GM19238 (cell line): ENCODE data around the gene WDR49.

ENCODE experiments used
- DNase-seq: peaks from one replicate; pipeline ENCODE4 v3.0.0; 2011; ENCODE audit warnings: low spot score; ENCODE audit not compliant: insufficient read length

The WDR49 gene

DNA sequence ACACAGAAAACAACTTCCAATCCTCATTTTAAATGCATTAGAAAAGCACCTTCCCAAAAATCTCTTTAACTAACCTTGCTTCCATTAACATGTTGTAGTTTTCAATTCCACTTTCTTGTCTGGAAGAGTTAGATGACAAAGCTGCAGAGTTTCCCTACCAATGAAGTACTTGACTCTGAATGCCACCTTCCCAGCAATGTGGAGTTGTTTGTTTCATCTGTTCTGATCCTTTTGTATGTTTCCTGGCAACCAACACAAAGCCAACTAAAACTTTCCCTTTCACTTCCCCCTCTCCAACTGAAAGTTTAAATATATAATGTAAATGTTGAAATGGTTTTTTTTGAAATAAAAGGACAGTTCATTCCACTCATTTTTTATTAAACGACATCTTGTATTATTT, at the start of gene WDR49:
Gene WDR49 (minus strand): TSS at position 183 of the 400 bp plus-strand sequence. CDS start 517 bp downstream, outside the sequence.
- no peak for DNase-seq

DNA sequence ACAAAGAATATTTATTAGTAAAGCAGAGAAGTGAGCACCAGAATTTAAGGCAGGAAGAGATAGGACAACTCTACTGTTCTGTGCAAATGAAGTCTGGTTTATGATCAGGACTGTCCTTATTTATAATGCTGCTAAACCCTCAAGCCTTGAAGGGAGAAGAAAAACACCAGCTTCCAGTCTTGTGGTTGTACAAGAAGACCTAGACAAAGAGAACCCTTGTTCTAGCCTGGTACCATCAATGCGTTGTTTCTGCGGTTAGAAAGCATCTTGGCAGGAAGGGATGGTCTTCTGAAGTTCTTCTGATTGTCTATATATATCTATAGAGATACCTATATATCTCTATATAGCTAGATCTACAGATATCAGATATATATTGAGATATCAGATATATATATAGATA, 47.2 kb upstream of the WDR49 start:
- no peak for DNase-seq

DNA sequence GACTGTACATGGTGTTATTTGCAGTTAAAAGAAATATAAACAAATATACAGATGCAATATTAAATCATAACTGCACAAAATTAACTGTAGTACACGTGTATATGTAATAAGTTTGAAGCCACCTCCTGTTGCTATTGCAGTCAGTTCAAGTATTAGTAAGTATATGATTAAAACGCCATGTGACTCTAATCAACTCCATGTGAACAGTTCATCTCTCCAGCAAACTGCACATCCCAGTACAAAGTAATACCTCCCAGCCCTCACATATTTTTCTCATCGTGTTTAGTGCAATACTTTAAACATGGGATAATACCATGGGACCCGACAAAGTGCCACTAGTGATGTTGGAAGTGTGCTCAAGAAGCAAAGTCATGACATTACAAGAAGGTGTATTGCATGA, 46.3 kb upstream of the WDR49 start:
- DNase-seq: no peak

DNA sequence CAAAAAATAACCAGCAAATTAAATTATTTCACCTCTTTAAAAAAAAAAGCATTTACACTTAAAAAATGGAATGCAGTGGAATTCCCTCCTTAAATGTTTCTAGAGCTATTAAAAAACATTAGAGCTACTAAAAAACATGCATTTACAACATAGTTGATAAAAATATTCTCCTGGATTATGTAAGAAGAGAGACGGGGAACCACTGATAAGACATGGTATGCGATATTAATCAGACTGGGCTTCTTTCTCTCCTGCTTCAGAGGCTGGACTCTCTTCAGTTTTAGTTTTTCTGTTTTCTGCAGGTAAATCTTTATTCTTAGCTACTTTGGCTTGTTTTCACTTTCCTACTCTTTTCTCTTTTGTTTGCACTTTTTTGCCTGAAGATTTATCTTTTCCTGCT, 40.4 kb upstream of the WDR49 start:
- no peak for DNase-seq

DNA sequence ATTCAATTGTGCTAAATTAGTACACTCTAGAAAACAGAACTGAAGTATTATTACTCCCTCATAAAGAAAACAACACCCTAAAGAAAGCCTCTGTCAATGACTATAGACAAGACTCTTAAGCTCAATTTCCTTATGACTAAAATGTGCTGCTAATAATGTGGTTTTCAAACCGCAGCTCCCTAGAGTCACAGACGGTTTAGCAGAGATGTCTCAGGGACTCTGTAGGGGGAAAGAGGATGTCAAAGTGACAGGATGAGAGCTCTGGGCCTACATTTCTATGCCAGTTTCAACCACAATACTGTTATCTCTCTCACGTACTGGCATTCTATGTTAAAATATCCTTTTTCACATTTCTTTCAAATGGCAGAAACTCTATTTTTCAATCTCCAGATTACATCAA, 37.6 kb upstream of the WDR49 start:
- DNase-seq: peak; percentile 29

DNA sequence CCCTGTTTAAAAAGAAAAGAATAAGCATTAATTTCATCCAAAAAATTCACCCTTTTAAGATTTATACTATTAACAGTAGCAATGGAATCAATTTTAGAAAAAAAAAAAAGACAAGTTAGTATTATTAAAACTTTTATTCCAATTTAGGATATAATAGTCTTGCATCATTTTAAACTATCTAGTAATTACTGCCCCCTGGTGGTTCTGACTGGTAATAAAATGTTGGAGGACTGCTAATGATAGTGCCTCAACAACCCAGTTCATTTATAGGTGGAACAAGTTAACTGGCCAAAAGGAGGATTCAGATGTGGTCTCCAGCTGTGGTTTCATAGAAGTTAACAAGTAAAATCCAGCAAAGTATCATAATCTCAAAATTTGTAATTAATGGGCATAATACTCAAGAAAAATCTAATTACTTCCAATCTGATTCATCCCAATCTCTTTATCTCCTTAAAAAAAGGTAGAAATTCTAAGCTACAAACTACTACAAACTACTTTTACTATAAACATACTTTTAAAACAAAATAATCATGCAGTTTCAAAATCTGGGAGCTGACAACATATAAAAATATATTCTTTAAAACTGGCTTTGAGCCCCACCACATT, 30.7 kb upstream of the WDR49 start:
- DNase-seq: peak; percentile 1

DNA sequence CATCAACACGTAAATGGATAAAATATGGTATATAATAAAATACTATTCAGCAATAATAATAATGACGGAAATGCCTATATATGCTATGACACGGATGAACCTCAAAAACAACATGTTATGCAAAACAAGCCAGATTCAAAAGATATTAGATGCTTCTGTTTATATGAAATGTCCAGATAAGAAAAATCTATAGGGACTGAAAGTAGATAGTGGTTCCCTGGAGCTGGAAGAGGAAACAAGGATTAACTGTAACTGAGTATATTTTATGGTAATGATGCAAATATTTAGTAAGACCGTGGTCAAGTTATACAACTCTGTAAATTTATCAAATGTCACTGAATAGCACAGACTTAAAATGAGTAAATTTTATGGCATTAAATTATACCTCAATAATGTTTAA, 25.8 kb upstream of the WDR49 start:
- no peak for DNase-seq

DNA sequence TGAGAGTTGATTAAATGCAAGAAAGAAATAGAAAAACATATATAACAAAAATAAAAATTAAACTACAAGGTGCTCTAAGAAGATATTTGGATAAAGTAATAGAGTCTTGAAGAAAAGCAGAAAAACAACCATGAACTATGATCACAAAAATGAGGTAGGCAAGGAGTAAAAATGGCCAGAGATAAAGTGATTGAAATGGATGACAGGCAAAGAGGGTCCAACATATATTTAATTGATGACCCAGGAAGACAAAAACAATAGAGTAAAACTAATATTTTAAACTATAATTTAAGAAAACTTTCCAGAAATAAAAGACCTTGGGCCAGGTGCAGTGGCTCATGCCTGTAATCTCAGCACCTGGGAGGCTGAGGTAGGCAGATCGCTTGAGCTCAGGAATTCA, 22.1 kb upstream of the WDR49 start:
- no peak for DNase-seq

DNA sequence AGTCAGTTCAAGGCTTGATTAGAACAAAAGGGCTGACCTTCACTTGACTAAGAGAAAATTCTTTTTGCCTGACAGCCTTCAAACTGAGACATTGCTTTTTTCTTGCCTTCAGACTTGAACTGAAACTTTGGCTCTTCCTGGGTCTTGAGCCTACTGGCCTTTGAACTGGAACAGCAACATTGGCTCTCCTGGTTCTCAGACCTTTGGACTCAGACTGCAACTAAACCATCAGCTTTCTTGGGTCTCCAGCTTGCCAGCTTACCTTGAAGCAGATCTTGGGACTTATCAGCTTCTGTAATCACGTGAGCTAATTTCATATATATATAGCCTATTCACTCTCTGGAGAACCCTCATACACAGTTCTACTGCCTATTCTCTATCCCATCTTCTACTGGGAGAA, 19.5 kb upstream of the WDR49 start:
- no peak for DNase-seq

DNA sequence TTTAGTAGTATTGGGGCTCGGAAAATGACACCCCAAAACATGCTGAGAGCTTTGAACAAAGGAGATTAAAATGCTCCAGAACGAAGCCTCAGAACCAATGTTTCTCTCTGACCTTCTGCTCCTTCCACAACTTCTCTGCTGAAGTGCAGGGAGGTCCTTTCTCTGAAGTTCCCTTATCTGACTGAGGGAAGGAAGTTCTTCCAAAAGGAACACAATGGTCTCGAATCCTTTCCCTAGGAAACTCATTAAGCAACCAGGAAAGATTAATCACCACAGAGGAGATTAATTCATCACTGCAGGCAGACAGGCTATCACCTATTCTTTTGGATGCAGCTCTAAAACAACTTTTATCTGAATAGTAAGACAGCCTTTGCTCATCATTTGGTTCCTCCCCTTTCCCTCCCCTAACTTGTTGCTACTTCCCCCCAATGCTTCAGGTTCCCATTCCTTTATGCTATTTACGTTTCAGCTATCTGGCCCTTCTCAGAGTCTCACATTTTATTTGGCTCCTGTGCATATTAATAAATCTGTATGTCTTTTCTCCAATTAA, 18.2 kb upstream of the WDR49 start:
- no peak for DNase-seq

DNA sequence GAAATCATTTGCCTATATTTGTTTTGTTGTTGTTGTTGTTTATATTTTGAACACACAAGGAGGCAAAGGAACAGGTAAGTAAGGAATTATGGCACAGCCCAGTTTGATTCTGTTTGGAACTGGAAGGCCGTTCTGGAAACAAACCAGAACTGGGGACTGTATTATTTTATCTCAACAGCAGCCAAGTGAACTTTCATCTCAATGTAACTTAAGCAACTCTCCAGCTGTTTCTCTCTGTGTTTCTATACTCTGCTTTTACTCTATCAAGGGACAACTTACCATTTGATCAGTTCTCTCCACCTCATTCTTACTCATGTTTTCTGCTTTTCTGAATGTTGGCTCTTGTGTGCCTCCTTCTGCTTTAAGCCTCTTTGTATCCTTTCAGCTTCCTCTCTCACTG, 16.0 kb upstream of the WDR49 start:
- DNase-seq: no peak

DNA sequence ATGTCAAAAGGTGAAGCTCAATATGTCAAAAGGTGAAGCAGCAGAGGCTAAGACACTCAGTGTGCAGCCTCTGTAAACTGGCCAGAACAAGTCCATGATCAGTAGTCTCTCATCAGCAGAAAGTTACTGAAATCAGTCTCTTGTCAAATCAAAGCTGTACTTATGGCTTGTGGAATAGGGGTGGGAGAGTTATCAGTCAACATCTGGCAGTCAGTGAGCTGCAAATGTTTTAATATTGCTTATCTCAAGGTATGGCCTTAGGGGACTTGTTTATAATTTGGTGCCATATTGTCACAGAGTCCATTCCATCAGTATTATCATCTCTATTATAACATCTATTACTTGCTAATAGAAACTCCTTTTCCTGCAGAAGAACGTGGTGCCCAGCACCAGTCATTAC, 14.9 kb upstream of the WDR49 start:
- DNase-seq: no peak

DNA sequence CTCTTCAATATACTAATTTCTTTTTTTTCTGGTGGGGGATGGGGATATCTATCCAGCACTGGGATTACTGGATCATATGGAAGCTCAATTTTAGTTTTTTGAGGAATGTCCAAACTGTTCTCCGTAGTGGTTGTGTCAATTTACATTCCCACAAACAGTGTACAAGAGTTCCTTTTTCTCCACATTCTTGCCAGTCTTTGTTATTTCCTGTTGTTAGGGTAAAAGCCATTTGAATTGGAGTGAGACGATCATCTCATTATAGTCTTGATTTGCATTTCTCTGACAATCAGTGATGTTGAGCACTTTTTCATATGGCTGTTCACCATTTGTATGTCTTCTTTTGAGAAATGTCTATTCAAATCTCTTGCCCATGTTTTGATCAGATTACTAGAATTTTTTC, 12.8 kb upstream of the WDR49 start:
- DNase-seq: no peak

DNA sequence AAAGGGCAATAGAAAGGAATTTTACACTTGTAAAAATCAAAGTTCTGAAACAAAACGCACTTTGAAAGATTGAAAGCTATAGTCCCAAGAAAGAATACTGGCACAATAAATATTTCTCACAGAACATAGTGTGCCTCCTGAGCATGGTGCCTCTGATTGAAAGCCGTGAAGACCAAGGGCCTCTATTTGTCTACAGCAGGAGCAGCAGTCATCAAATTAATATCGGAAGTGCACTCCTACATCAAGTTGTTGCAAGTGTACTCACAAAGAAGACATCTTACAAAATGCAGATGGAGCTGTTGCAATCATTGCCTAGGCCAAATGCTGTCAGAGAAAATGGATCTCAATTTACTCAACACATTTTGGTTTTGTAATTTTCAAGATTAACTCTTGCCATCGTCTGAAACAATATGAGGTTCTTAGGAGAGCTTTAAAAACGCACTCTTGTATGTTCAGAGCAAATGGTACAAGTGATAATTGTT, 9.2 kb upstream of the WDR49 start:
- no peak for DNase-seq

DNA sequence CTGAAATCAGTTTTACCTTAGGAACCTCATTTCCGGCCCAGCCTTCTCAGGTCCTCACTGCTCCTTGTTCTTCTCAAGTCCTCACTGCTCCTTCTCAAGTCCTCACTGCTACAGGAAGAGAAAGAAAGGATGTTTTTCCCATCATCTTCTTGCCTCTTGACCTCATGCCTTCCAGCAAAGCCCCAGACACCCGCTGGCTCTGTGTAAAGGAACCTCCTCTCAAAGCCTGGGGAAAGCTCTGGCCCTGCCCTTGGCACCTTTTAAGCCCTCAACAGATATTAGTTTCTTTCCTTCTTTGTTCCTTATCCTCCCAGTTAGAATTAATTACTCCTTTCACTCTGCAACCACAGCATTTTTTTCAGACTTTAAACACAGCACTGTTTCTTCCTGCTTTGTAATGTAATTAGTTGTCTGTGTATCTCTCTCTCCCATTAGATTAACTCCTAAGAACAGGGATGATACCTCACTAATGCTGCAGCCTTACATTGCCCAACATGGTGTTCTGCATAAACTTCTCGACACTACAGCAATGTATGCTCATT, 4.0 kb upstream of the WDR49 start:
- no peak for DNase-seq

DNA sequence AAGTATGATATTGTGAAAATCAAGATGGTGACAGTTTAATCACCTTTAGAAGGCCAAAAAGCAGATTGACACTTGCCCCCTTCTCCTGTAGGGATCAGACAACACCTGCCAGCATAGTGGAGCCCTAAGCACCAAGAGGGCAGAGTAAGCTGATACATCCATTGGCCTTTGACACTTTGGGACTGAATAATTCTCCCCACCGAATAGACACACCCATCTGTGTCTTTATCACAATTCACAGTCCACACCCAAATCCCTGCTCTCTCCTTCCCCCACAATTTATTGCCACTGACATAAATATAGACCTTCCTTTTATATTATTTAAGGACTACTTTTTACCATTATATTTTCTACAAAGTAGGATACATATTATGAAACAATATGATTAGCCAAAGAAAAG, 3.1 kb upstream of the WDR49 start:
- DNase-seq: no peak

DNA sequence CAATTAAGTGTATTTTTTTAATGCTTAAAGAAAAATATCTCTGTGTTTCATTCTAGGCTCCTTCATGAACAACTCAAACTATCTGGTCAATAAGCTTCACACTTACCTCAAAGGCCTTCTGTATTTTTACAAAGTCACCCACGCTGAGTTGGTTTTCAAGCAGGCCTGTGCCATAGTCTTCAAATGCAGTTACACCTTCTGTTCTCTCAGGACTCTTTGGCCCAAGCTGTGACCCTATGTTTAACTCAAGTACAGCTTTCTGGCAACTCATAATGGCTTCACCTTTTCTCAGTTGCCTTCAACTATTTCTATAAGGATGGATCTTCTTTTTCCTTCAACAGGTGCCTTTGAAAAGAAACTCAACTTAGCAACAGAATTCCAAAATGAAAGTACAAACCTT, 587 bp downstream of the WDR49 start:
- no peak for DNase-seq

DNA sequence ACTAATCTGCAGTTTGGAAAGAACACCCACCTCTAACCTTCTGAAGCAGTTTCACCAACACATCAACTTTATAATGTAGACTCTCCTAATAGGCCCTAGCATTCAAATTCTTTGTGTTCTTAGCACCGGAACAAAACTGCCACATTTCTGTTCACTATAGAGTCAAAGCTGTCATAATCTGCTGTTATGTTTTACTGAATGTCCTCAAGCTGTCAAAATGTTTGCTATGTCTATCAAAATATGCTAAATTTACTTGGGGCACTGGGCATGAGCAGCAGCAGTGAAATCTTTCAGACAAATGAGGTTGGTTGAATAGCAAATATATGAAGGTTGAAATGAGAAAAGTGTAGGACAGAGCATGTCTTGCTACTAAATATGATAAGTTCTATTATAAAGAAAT, 1.9 kb downstream of the WDR49 start:
- DNase-seq: no peak

DNA sequence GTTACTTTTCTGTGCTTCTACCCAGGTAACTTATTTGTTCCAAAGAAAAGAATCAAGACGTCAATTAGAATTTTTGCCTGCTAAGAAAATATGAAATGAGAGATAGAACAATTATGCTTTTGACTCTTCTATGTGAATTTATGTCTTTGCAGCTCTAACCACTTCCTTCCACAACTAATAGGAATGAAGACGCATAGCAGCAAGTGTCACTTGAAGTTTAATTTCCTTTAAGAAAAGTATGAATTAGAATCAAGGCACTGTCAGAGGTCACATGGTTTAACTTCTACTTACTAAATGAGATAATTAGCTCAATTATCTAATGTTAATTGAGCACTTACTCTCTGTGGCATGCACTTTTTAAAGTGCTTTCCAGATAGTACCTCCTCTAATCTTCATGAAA, 3.3 kb downstream of the WDR49 start:
- no peak for DNase-seq

DNA sequence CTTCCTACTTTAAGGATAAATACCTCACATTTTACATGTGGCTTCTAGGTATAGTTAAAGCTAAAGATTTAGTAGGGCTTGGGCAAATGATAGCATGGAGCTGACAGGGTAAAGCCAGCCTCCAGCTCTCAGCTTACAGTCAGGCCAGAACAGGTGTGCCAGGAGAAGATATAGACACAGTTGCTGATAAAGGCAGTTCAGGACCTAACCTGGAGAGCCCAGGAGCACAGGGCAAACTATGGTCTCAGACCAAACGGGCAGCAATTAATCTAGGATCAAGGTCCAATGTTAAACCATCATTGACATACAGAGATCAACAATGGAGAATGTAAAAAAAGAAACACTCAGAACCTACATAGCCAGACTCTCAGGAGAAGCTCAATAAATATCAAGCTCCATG, 4.0 kb downstream of the WDR49 start:
- no peak for DNase-seq

DNA sequence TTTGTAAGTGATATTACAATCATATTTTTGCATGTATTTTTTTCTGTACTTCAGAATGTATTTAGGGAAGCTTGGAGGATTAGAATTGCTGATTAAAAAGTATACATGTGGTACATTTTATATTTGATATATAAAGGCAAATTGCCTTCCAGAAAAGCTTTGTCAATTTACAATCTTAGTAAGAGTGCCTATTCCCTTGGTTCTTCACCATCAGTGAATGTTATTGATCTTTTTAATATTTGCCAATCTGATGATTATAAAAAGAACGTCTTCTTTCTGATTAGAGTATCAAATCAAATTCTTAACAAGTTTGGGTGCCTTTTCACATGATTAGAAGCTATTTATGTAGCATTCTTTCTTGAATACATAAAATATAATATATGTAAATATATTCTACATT, 9.1 kb downstream of the WDR49 start:
- no peak for DNase-seq

DNA sequence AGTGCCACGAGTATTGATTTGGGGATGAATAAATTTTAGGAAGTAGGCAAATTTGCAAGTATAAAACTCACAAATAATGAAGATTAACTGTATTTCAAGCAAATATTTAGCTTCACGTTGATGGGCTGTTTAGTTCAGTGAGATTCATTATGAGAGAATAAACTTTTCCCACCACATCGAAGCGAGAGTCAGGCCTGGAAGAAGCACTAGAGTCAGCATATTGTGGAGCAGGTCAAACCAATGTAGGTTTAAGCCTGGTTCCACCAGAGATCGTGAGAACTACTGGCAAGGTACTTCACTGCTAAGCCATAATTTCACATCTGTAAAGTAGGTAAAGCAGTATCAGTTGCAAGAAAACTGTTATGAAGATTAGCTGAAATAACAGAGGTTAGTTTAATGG, 22.3 kb downstream of the WDR49 start:
- DNase-seq: no peak

DNA sequence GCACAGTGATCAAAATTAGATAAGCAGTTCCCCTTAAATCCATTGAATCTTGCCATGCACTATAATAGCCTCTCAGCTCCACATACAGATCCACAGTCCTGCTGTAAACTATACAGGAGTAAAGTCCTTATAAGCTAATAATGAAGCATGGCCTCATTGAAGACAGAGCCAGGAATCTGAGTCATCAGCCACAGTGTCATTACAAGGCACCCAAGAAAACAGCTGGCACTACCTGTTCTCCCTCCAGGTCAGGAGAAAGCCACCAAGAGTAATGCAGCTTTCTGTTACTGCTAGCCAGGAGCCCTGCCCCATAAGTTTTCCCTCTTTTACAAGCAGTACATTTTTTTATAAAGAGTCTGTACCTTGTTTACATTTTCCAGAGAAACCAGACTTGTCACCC, 27.3 kb downstream of the WDR49 start:
- no peak for DNase-seq
